Osteoblast (primary cell): ENCODE results near the gene DSCAML1. TPM values are rescaled to one million over a fixed set of nuclear protein-coding genes. Genes with fewer than 3 reads are reported as not detected.
A peak's percentile ranks its signal among the peaks of the same experiment; 100 is the strongest.

ENCODE experiments used
- DNase-seq: peaks from one replicate; pipeline ENCODE4 v3.0.0; 2011; ENCODE audit warnings: low spot score, mixed read lengths; ENCODE audit not compliant: insufficient read length; ENCODE audit errors: missing footprints
- H2AFZ ChIP-seq: 2 replicates; pipeline ENCODE4 v1.6.0; 2011; ENCODE audit warnings: mild to moderate bottlenecking, low read length
- H3K27ac ChIP-seq: 2 replicates; pipeline ENCODE4 v1.5.1; 2011; ENCODE audit warnings: mild to moderate bottlenecking, low read depth, low read length, moderate library complexity
- H3K27me3 ChIP-seq: 2 replicates; pipeline ENCODE4 v1.6.0; 2012; ENCODE audit warnings: mild to moderate bottlenecking, control low read depth, inconsistent platforms, low read length, moderate library complexity; ENCODE audit not compliant: insufficient read depth
- H3K36me3 ChIP-seq: 2 replicates; pipeline ENCODE4 v1.5.1; 2011; ENCODE audit warnings: mild to moderate bottlenecking, low read length, control low read depth, moderate library complexity; ENCODE audit not compliant: insufficient read depth
- H3K4me1 ChIP-seq: 2 replicates; pipeline ENCODE4 v1.5.1; 2011; ENCODE audit warnings: mild to moderate bottlenecking, low read length, control low read depth, moderate library complexity; ENCODE audit not compliant: insufficient read depth
- H3K4me2 ChIP-seq: 2 replicates; pipeline ENCODE4 v1.6.0; 2011; ENCODE audit warnings: mild to moderate bottlenecking, low read length; ENCODE audit not compliant: insufficient read depth
- H3K4me3 ChIP-seq: fragments of 200-600 bp; sonication (generic); 3 replicates; pipeline ENCODE4 v1.5.1; 2012; ENCODE audit warnings: mild to moderate bottlenecking, low read length, inconsistent platforms; ENCODE audit not compliant: insufficient read depth
- H3K79me2 ChIP-seq: 2 replicates; pipeline ENCODE4 v1.6.0; 2012; ENCODE audit warnings: mild to moderate bottlenecking, low read length, control low read depth, inconsistent platforms; ENCODE audit not compliant: insufficient read depth
- H3K9me3 ChIP-seq: 2 replicates; pipeline ENCODE4 v1.5.1; 2011; ENCODE audit warnings: low read depth, low read length, control low read depth
- H4K20me1 ChIP-seq: 2 replicates; pipeline ENCODE4 v1.6.0; 2012; ENCODE audit warnings: mild to moderate bottlenecking, low read length, control low read depth; ENCODE audit not compliant: insufficient read depth
- total RNA-seq: library from RNA; depleted of rRNA; stranded (reverse); fragments of >200 nt; gene quantifications from 2 replicates; pipeline ENCODE4 v1.2.3, GENCODE V29; 2012
- TF ChIP-seq, protein P1 (sequence below): IDR thresholded peaks from 2 replicates; pipeline ENCODE4 v1.5.1; 2011; ENCODE audit warnings: mild to moderate bottlenecking, low read depth, low read length, moderate library complexity; ENCODE audit errors: extremely low read depth

DSCAML1 gene
- total RNA-seq, 1 donor: not detected

- no peaks in the 10 kb centered on the region for H3K9me3 ChIP-seq
- peaks cover 11% of the 10 kb centered on the region for H4K20me1 ChIP-seq
- TF ChIP-seq, protein P1, sequence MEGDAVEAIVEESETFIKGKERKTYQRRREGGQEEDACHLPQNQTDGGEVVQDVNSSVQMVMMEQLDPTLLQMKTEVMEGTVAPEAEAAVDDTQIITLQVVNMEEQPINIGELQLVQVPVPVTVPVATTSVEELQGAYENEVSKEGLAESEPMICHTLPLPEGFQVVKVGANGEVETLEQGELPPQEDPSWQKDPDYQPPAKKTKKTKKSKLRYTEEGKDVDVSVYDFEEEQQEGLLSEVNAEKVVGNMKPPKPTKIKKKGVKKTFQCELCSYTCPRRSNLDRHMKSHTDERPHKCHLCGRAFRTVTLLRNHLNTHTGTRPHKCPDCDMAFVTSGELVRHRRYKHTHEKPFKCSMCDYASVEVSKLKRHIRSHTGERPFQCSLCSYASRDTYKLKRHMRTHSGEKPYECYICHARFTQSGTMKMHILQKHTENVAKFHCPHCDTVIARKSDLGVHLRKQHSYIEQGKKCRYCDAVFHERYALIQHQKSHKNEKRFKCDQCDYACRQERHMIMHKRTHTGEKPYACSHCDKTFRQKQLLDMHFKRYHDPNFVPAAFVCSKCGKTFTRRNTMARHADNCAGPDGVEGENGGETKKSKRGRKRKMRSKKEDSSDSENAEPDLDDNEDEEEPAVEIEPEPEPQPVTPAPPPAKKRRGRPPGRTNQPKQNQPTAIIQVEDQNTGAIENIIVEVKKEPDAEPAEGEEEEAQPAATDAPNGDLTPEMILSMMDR: no peak
- no peak overlapping the region for H3K4me2 ChIP-seq
- no peak overlapping the region for H3K27ac ChIP-seq
- H3K27me3 ChIP-seq: no peaks in the 10 kb centered on the region
- peaks cover 28% of the 10 kb centered on the region for H3K4me1 ChIP-seq
- peaks cover 44% of the 10 kb centered on the region for H3K36me3 ChIP-seq
- DNase-seq: no peak
- no peak overlapping the region for H2AFZ ChIP-seq
- no peaks in the 10 kb centered on the region for H3K79me2 ChIP-seq
- no peak overlapping the region for H3K4me3 ChIP-seq
Observed at GRCh38 chr11:117385906-117386305, 411.1 kb downstream of the DSCAML1 start.

DNA sequence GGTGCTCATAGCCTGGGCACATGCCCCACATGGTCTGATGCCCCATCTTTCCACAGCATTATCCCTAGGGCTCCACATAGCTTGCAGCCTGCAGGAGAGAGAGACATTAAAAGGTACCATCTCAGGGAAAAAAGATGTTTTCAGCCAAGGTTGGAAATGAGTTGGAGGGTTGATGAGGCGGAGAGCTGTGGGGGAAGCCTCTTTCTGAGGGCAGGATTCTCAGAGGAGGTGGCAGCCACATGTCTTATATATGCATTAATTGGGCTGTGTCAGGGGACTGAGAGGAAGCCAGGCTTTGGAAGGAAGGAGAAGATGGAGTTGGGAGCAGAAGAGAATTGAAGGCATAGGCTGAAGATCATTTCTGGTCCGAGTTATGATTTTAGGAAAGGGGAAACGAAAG is 411.5 kb downstream of the DSCAML1 start:
- Histone ChIP-seq H3K4me3 (no peak overlapping the region), H3K4me2 (no peak overlapping the region), H3K27ac (no peak overlapping the region), H3K79me2 (no peaks in the 10 kb centered on the region), H3K36me3 (peaks cover 44% of the 10 kb centered on the region), H2AFZ (no peak overlapping the region), H4K20me1 (peaks cover 11% of the 10 kb centered on the region), H3K4me1 (peaks cover 28% of the 10 kb centered on the region), H3K27me3 (no peaks in the 10 kb centered on the region), H3K9me3 (no peaks in the 10 kb centered on the region)
- no peak for DNase-seq
- TF ChIP-seq, protein P1: no peak

DNA sequence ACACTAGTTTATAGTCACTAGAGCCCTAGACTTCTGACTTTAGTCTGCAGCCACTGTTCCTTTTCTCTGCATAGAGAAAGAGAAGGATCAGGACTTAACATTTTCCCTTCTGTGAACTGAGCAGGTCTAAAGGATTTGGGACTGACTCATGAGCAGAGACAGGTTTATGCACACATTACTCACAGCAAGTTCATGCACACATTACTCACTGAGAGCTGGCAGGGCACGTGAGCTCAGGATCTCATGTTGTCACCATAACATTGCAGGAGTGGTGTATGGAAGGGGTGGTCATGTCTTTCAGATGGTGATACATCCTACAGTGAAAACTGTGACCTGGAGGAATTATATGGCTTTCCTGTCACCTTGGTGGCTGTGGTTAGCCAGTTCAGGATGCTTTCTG is 413.0 kb downstream of the DSCAML1 start:
- Histone ChIP-seq H3K4me3 (no peak overlapping the region), H2AFZ (no peak overlapping the region), H3K27ac (peak overlapping the region; percentile 49), H3K9me3 (no peaks in the 10 kb centered on the region), H3K79me2 (no peaks in the 10 kb centered on the region), H3K36me3 (peaks cover 47% of the 10 kb centered on the region), H3K4me1 (peaks cover 21% of the 10 kb centered on the region), H3K4me2 (no peak overlapping the region), H4K20me1 (peaks cover 11% of the 10 kb centered on the region), H3K27me3 (no peaks in the 10 kb centered on the region)
- TF ChIP-seq, protein P1: no peak
- DNase-seq: peak; percentile 98

- Histone ChIP-seq H3K9me3 (no peaks in the 10 kb centered on the region), H3K4me2 (no peak overlapping the region), H2AFZ (no peak overlapping the region), H3K27me3 (no peaks in the 10 kb centered on the region), H3K4me1 (peaks cover 10% of the 10 kb centered on the region), H3K36me3 (peaks cover 51% of the 10 kb centered on the region), H3K27ac (no peak overlapping the region), H3K4me3 (no peak overlapping the region), H4K20me1 (peaks cover 11% of the 10 kb centered on the region), H3K79me2 (no peaks in the 10 kb centered on the region)
- TF ChIP-seq, protein P1: no peak
- peak; percentile 15 for DNase-seq
Observed at GRCh38 chr11:117382746-117383145, 414.3 kb downstream of the DSCAML1 start.
